Duodenal mucosa (tissue), 2 donors: ENCODE data around the gene LONRF2.
"Not testable (repeated sequence)": the region's sequence is repeated elsewhere in the genome, so short reads cannot be mapped to it uniquely, and the experiment has no call there.

Experiments
- H3K27ac ChIP-seq: one replicate; pipeline ENCODE4 v1.7.0; 2013; ENCODE audit warnings: low read depth, low read length
- H3K27me3 ChIP-seq, 2 donors: one replicate each; pipeline ENCODE4 v1.7.0; 2013; ENCODE audit warnings: low read length in 2 of 2, control low read depth in 1 of 2; ENCODE audit not compliant: insufficient read depth in 2 of 2, control insufficient read depth in 1 of 2
- H3K36me3 ChIP-seq, 2 donors: one replicate each; pipeline ENCODE4 v1.7.0; 2013; ENCODE audit warnings: low read length in 2 of 2, control low read depth in 1 of 2; ENCODE audit not compliant: insufficient read depth in 2 of 2, control insufficient read depth in 1 of 2
- H3K4me1 ChIP-seq, 2 donors: one replicate each; pipeline ENCODE4 v1.7.0; 2013; ENCODE audit warnings: low read length in 2 of 2, control low read depth in 1 of 2; ENCODE audit not compliant: insufficient read depth in 2 of 2, control insufficient read depth in 1 of 2
- H3K4me3 ChIP-seq, 2 donors: one replicate each; pipeline ENCODE4 v1.7.0; 2013; ENCODE audit warnings: low read length in 2 of 2, low read depth in 1 of 2
- H3K9ac ChIP-seq, 2 donors: one replicate each; pipeline ENCODE4 v1.7.0; 2013; ENCODE audit warnings: low read length in 2 of 2, low read depth in 1 of 2
- H3K9me3 ChIP-seq, 2 donors: one replicate each; pipeline ENCODE4 v1.7.0; 2013; ENCODE audit warnings: low read length in 2 of 2, control low read depth in 1 of 2; ENCODE audit not compliant: control insufficient read depth in 1 of 2

The LONRF2 gene

DNA sequence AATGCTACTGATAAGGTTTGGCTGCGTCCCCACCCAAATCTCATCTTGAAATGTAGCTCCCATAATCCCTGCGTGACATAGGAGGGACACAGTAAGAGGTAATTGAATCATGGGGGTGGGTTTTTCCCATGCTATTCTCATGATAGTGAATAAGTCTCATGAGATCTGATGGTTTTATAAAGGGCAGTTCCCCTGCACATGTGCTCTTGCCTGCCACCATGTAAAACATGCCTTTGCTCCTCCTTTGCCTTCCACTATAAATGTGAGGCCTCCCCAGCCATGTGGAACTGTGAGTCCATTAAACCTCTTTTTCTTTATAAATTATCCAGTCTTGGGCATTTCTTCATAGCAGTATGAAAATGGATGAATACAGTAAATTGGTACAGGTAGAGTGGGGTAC is 20.2 kb upstream of the LONRF2 start:
- not testable (repeated sequence) for H3K27ac ChIP-seq, H3K4me3 ChIP-seq, H3K27me3 ChIP-seq, H3K9me3 ChIP-seq, H3K4me1 ChIP-seq, H3K9ac ChIP-seq, H3K36me3 ChIP-seq

DNA sequence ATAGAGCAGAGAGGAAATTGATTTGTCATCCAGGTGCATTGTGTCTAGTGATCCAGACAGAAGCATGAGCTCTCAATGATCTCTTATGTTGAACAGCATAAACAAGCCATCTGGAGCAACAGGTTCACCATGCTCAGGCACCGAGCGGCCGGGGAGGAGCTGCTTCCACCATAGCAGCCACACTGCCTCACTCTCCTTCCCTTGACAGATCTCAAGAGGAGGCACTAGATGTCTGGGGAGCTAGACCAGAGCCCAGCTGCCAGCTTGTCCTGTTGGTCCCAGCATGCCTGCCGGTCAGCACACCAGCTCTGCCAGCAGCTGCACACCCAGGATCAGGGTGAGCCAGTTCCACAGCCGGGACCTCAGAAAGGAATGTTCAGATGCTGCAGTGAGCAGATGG is 17.5 kb upstream of the LONRF2 start:
- no peak overlapping the region for H3K9ac ChIP-seq
- H3K36me3 ChIP-seq, result no peaks in the 10 kb centered on the region
- no peaks in the 10 kb centered on the region for H3K4me1 ChIP-seq
- H3K27ac ChIP-seq, result no peak overlapping the region
- peaks cover 0 to 4% of the 10 kb centered on the region in 2 donors for H3K9me3 ChIP-seq
- no peak overlapping the region for H3K4me3 ChIP-seq
- H3K27me3 ChIP-seq, result peaks cover 0 to 5% of the 10 kb centered on the region in 2 donors

DNA sequence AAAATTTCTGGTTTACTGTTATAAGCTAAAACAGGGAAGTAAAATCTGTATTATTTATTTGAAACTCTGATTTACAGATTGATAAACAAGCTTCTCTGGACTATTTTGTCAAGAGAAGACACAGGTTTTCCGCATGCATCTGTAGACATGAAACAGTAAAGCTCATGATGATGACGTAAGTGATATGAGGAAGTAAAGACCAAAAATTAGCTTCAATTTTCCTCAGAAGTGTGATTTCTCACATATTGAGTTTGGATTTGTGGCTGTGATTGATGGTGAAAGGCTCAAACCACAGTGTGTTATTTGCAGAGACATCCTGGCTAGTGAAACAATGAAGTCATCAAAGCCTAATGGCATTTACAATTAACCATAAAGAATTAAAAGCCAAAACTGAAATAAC is 12.6 kb upstream of the LONRF2 start:
- Histone ChIP-seq H3K9ac (no peak overlapping the region), H3K36me3 (no peaks in the 10 kb centered on the region), H3K4me1 (no peaks in the 10 kb centered on the region), H3K9me3 (no peaks in the 10 kb centered on the region), H3K27ac (no peak overlapping the region), H3K4me3 (no peak overlapping the region), H3K27me3 (peaks cover 0 to 2% of the 10 kb centered on the region in 2 donors)

DNA sequence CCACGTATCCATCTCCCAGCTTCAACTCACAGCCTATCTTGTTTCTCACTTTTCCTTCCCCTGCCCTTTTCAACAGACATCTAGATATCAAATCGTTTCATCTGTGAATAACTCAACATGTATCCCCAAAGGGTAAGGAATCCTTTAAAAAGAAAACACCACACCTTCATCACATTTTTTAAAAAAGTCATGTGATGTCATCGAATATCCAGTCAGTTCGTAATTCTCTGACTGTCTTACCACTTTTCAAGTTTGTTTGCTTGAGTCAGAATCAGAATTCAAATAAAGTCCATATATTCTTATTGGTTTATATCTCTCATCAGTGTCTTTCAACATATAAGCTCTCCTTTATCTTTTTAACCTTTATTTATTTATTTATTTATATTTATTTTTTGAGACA is 5.4 kb upstream of the LONRF2 start:
- H3K4me1 ChIP-seq, result no peaks in the 10 kb centered on the region
- peaks cover 15 to 16% of the 10 kb centered on the region in 2 donors for H3K27me3 ChIP-seq

DNA sequence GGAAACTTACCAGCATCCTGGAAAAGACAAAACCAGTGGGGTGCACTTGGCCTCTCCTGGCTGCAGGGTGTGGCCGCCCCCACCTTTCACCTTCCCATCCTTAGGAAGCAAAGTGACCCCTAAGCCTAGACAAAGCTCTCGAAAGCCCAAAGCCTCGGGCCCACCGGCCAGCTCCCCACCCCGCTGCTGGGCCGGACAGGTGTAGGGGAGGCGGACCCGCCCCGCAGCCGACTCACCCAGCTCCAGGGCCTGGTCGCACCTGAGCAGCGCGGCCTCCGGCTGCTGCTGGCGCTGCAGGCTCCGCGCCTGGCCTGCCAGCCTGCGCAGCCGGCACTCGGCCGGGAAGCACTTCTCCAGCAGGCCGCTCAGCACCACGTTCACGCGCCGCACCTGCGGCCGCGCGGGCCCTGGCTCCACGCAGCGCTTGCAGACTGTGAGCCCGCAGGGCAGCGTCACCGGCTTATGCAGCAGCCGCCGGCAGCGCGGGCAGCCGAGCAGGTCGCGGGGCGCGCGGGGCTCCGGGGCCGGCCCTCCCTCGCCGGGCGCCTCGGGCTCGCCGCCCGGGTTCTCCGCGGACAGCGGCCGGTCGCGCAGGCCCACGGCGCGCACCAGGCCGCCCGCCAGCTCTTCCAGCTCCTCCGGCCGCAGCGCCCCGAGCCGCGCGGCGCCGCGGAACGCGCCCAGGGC is 979 bp downstream of the LONRF2 start:
- Histone ChIP-seq H3K9ac (no peak overlapping the region), H3K36me3 (no peaks in the 10 kb centered on the region), H3K27me3 (peaks cover 25% of the 10 kb centered on the region in 2 donors), H3K4me1 (no peaks in the 10 kb centered on the region), H3K4me3 (peak overlapping the region; percentile 44 to 55), H3K9me3 (peaks cover 0 to 15% of the 10 kb centered on the region in 2 donors), H3K27ac (no peak overlapping the region)

More for the DNA sequence above, 5.4 kb upstream of the LONRF2 start:
- no peaks in the 10 kb centered on the region for H3K9me3 ChIP-seq
- H3K4me3 ChIP-seq, result no peak overlapping the region
- H3K27ac ChIP-seq, result no peak overlapping the region
- H3K36me3 ChIP-seq, result no peaks in the 10 kb centered on the region
- H3K9ac ChIP-seq, result no peak overlapping the region

DNA sequence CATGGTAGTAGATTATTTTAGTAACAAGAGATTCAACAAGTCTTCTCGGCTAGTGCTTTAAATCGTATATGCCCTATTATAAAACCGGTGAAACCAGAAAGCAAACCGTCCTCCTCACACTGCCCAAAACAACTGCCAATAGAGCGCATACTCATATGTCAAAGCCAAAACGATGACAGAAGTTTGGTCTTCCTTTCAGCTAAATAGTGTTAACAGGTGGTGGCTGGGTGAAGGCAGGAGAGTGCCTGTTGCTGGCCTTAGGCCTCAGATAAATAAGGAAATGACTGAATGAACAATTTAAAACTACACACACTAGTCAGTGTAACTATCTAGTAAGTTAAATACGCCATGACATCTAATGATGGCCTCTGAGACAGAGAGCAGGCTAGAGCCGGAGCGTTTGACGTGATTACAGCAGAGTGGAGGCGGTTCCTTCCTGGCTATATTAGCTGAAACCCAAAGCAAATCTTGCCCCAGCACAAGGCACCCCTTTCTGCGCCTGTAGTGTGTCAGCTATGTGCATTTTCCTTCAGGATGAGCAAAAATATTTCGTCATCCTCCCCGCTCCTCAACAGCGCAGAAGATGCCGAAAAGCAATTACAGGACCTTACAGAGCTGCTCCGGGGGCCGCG is 1.6 kb downstream of the LONRF2 start:
- H3K27me3 ChIP-seq, result peaks cover 25% of the 10 kb centered on the region in 2 donors
- H3K9me3 ChIP-seq, result peaks cover 0 to 15% of the 10 kb centered on the region in 2 donors
- H3K4me3 ChIP-seq, result peak overlapping the region; percentile 44 to 55
- H3K27ac ChIP-seq, result no peak overlapping the region
- H3K4me1 ChIP-seq, result no peaks in the 10 kb centered on the region
- no peaks in the 10 kb centered on the region for H3K36me3 ChIP-seq
- H3K9ac ChIP-seq, result no peak overlapping the region

DNA sequence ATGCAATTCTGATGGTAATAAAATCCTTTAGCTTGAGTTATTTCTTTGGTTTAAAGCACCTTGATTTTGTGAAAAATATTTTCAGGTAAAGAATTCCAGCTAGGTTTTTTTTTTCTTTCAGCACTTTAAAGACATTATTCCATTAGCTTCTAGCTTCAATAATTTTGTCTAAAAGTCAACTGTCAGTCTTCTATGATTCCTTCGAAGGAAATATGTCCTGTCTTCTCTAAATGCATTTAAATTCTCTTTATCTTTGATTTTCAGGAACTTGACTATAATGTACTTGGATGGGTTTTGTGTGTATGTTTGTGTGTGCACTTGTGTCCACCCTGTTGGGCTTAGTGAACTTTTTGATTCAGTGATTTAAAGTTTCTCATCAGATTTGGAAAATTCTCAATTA is 4.7 kb downstream of the LONRF2 start:
- Histone ChIP-seq H3K4me3 (no peak overlapping the region), H3K9ac (no peak overlapping the region), H3K4me1 (no peaks in the 10 kb centered on the region), H3K36me3 (no peaks in the 10 kb centered on the region), H3K9me3 (peaks cover 0 to 15% of the 10 kb centered on the region in 2 donors), H3K27ac (no peak overlapping the region), H3K27me3 (peaks cover 8 to 9% of the 10 kb centered on the region in 2 donors)

DNA sequence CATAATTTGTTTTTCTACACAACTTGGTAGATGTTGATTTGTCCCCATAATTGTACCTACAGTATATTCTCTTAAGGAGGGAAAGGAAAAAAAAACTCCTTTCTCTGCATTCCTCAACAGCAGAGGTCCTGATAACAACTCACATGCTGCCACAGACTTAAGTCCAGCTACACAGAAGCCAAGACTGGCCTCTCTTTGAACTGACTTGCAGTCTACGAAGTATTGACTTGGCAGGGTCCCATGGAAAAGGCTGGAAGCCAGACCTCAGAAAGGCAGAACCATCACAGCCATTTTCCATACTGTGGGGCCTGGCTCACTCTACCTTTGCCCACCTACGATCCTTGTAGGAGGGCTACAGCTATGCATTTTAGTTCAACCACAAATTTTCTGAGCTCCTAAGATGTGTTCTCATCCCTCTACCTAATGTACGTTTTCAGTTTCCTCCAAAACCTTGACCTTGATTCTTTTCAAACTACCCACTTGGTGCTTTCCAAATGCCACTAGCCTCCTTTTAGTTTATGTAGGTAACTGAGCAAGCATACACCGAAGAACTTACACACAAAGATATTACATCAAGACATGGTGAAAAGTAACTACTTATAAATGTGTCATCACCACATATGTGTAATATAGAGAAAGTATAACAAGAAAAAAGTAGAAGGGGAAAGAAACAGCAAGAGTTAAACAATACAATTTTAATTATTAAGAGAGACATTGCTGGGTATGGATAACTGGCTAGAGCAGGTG is 12.2 kb downstream of the LONRF2 start:
- Histone ChIP-seq H3K36me3 (no peaks in the 10 kb centered on the region), H3K27ac (no peak overlapping the region), H3K4me1 (no peaks in the 10 kb centered on the region), H3K9ac (no peak overlapping the region), H3K4me3 (no peak overlapping the region), H3K9me3 (no peaks in the 10 kb centered on the region), H3K27me3 (no peaks in the 10 kb centered on the region)

DNA sequence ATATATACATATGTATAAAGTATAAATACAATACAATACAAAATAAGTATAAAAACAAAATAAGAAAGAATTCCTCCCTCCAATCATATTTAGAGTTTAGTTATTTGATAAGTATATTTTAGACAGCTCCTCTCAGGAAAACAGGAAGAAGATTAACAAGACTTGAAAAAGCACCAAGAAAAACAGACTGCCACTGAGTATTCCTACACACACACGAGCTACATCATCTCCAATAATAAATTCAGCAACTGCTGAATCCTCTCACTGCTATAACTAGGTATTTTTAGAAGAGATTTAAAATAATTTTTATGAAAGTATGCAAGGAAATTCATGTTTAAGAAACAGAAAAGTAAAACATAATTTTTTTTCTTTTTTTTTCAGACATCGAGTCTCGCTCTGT is 13.0 kb downstream of the LONRF2 start:
- no peaks in the 10 kb centered on the region for H3K9me3 ChIP-seq
- no peaks in the 10 kb centered on the region for H3K27me3 ChIP-seq
- H3K9ac ChIP-seq, result no peak overlapping the region
- H3K36me3 ChIP-seq, result no peaks in the 10 kb centered on the region
- no peak overlapping the region for H3K27ac ChIP-seq
- no peak overlapping the region for H3K4me3 ChIP-seq
- H3K4me1 ChIP-seq, result no peaks in the 10 kb centered on the region

DNA sequence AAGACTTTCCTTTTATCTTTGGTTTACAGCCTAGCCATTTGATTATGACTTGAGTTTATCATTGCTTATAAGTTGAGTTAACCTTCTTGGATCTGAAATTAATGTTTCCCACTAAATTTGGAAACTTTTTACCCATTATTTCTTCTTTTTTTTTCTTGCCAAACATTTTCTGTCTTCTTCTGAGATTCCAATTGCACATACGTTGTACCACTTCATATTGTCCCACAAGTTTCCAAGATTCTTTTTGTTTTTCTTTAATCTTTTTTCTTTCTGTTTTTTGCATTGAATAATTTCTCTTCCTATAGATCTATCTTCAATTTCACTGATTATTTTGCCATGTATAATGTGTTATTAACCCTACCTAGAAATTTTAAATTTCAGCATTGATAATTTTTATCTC is 18.6 kb downstream of the LONRF2 start:
- Histone ChIP-seq H3K27ac (no peak overlapping the region), H3K36me3 (no peaks in the 10 kb centered on the region), H3K4me1 (no peaks in the 10 kb centered on the region)

More for the DNA sequence above, 18.6 kb downstream of the LONRF2 start:
- no peak overlapping the region for H3K4me3 ChIP-seq
- no peaks in the 10 kb centered on the region for H3K9me3 ChIP-seq
- H3K27me3 ChIP-seq, result no peaks in the 10 kb centered on the region
- H3K9ac ChIP-seq, result no peak overlapping the region
